Omental fat pad (tissue), 4 donors: ENCODE measurements around the gene CPEB2. TPM values are rescaled to one million over a fixed set of nuclear protein-coding genes. Genes with fewer than 3 reads are reported as not detected.

Source experiments
- ATAC-seq: fragments of 150-250 bp; one replicate; pipeline ENCODE4 v1.9.1; 2016; ENCODE audit warnings: mild to moderate bottlenecking, moderate library complexity; ENCODE audit not compliant: low FRiP score
- DNase-seq: peaks from one replicate; pipeline ENCODE4 v3.0.0-alpha.2; 2019; ENCODE audit warnings: low spot score
- CTCF ChIP-seq, 3 donors: fragments of 450-650 bp; IDR thresholded peaks; one replicate each; pipeline ENCODE4 v1.5.1; 2016 to 2017; ENCODE audit warnings: antibody characterized with exemption in 3 of 3, mild to moderate bottlenecking in 3 of 3, moderate library complexity in 2 of 3
- total RNA-seq, 4 donors: library from RNA; depleted of rRNA; stranded (reverse); fragments of >200 nt; gene quantifications; one replicate each; pipeline ENCODE4 v1.1.0, GENCODE V29; 2016

CPEB2 gene
- total RNA-seq, 4 donors from 2014 or later = 12.9 to 24.9 (median 17.4) TPM

GRCh38 chr4:15089979-15090378 is 87.7 kb downstream of the CPEB2 start:
- ATAC-seq (no peak), DNase-seq (no peak)
- no peak for TF ChIP-seq CTCF (IDR thresholded peaks at IDR 0.05)

GRCh38 chr4:15100380-15100779 is 98.1 kb downstream of the CPEB2 start:
- ATAC-seq (no peak), DNase-seq (no peak)
- no peak for TF ChIP-seq CTCF (IDR thresholded peaks at IDR 0.05)

GRCh38 chr4:15100994-15101695 is 98.9 kb downstream of the CPEB2 start:
- no peak for ATAC-seq
- TF ChIP-seq CTCF (IDR thresholded peaks at IDR 0.05) = no peak
- no peak for DNase-seq

GRCh38 chr4:15104825-15105224 is 102.5 kb downstream of the CPEB2 start:
- no peak for TF ChIP-seq CTCF (IDR thresholded peaks at IDR 0.05)
- DNase-seq = no peak
- ATAC-seq = no peak

- no peak for TF ChIP-seq CTCF (IDR thresholded peaks at IDR 0.05)
- no peak for ATAC-seq
- no peak for DNase-seq
Observed at GRCh38 chr4:15106399-15106798, 104.1 kb downstream of the CPEB2 start.

- ATAC-seq = no peak
- no peak for DNase-seq
- TF ChIP-seq CTCF (IDR thresholded peaks at IDR 0.05) = no peak
Observed at GRCh38 chr4:15109600-15109999, 107.3 kb downstream of the CPEB2 start.

GRCh38 chr4:15110120-15110571 is 107.9 kb downstream of the CPEB2 start:
- ATAC-seq (no peak), DNase-seq (no peak)
- TF ChIP-seq CTCF (IDR thresholded peaks at IDR 0.05) = no peak
